HCT116 (cell line): Measurements from ENCODE around the gene TRIP13.

Source experiments
- CBX3 ChIP-seq: IDR thresholded peaks from 2 replicates; pipeline ENCODE4 v1.6.1; 2012; ENCODE audit warnings: low read depth
- CEBPB ChIP-seq: IDR thresholded peaks from 2 replicates; pipeline ENCODE4 v1.6.1; 2012; ENCODE audit warnings: low read depth
- EZH2 ChIP-seq: fragments of 200-600 bp; sonication (generic); IDR thresholded peaks from 2 replicates; pipeline ENCODE4 v1.6.1; 2017; ENCODE audit warnings: antibody characterized with exemption, mixed run types
- EZH2phosphoT487 ChIP-seq: fragments of 200-600 bp; IDR thresholded peaks from 2 replicates; pipeline ENCODE4 v1.6.1; 2018; ENCODE audit warnings: antibody characterized with exemption, borderline replicate concordance
- JUND ChIP-seq: IDR thresholded peaks from 2 replicates; pipeline ENCODE4 v1.6.1; 2012
- POLR2A ChIP-seq: IDR thresholded peaks from 2 replicates; pipeline ENCODE4 v1.7.0; 2011; ENCODE audit warnings: borderline replicate concordance; ENCODE audit not compliant: insufficient read depth, insufficient read length; ENCODE audit errors: extremely low read depth
- POLR2AphosphoS5 ChIP-seq: IDR thresholded peaks from 2 replicates; pipeline ENCODE4 v1.6.1; 2011; ENCODE audit warnings: mild to moderate bottlenecking, low read depth, low read length, moderate library complexity
- SIN3A ChIP-seq: IDR thresholded peaks from 2 replicates; pipeline ENCODE4 v1.6.1; 2012; ENCODE audit warnings: low read depth
- SRF ChIP-seq: IDR thresholded peaks from 2 replicates; pipeline ENCODE4 v1.6.1; 2012; ENCODE audit warnings: low read depth
- TCF7L2 ChIP-seq: IDR thresholded peaks from 2 replicates; pipeline ENCODE4 v1.7.0; 2011; ENCODE audit warnings: borderline replicate concordance, inconsistent platforms; ENCODE audit not compliant: insufficient read depth, insufficient read length; ENCODE audit errors: extremely low read depth
- ZFX ChIP-seq: fragments of 450-650 bp; IDR thresholded peaks from 2 replicates; pipeline ENCODE4 v1.6.1; 2017
- ZNF274 ChIP-seq: fragments of 200-500 bp; sonication (Bioruptor generic); IDR thresholded peaks from 2 replicates; pipeline ENCODE4 v1.6.1; 2014; ENCODE audit warnings: mild to moderate bottlenecking, low read depth, low read length, inconsistent platforms
- TF ChIP-seq, protein P1 (sequence below): IDR thresholded peaks from 2 replicates; pipeline ENCODE4 v1.6.1; 2012; ENCODE audit warnings: low read depth
- TF ChIP-seq, protein P2 (sequence below), 3 experiments: fragments of 200-600 bp in 1 of 3; sonication (generic) in 1 of 3; IDR thresholded peaks in 2 of 3; conservative IDR thresholded peaks in 1 of 3; 2 replicates each; pipeline ENCODE4 v1.5.1; 2012 to 2017; ENCODE audit warnings: low read depth in 2 of 3, low read length in 2 of 3, antibody characterized with exemption in 1 of 3, borderline replicate concordance in 1 of 3, control low read depth in 1 of 3, mild to moderate bottlenecking in 1 of 3, mixed read lengths in 1 of 3, mixed run types in 1 of 3, moderate library complexity in 1 of 3; ENCODE audit not compliant: insufficient read depth in 1 of 3

GRCh38 chr5:920321-920720, 27.6 kb downstream of the TRIP13 start:
- TF ChIP-seq POLR2A (no peak), ZFX (no peak), POLR2AphosphoS5 (no peak), JUND (no peak), CEBPB (no peak), SIN3A (no peak), EZH2 (no peak), SRF (no peak), ZNF274 (no peak), CBX3 (no peak), EZH2phosphoT487 (no peak), TCF7L2 (no peak)
- TF ChIP-seq, protein P1, sequence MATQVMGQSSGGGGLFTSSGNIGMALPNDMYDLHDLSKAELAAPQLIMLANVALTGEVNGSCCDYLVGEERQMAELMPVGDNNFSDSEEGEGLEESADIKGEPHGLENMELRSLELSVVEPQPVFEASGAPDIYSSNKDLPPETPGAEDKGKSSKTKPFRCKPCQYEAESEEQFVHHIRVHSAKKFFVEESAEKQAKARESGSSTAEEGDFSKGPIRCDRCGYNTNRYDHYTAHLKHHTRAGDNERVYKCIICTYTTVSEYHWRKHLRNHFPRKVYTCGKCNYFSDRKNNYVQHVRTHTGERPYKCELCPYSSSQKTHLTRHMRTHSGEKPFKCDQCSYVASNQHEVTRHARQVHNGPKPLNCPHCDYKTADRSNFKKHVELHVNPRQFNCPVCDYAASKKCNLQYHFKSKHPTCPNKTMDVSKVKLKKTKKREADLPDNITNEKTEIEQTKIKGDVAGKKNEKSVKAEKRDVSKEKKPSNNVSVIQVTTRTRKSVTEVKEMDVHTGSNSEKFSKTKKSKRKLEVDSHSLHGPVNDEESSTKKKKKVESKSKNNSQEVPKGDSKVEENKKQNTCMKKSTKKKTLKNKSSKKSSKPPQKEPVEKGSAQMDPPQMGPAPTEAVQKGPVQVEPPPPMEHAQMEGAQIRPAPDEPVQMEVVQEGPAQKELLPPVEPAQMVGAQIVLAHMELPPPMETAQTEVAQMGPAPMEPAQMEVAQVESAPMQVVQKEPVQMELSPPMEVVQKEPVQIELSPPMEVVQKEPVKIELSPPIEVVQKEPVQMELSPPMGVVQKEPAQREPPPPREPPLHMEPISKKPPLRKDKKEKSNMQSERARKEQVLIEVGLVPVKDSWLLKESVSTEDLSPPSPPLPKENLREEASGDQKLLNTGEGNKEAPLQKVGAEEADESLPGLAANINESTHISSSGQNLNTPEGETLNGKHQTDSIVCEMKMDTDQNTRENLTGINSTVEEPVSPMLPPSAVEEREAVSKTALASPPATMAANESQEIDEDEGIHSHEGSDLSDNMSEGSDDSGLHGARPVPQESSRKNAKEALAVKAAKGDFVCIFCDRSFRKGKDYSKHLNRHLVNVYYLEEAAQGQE, result no peak
- TF ChIP-seq, protein P2, sequence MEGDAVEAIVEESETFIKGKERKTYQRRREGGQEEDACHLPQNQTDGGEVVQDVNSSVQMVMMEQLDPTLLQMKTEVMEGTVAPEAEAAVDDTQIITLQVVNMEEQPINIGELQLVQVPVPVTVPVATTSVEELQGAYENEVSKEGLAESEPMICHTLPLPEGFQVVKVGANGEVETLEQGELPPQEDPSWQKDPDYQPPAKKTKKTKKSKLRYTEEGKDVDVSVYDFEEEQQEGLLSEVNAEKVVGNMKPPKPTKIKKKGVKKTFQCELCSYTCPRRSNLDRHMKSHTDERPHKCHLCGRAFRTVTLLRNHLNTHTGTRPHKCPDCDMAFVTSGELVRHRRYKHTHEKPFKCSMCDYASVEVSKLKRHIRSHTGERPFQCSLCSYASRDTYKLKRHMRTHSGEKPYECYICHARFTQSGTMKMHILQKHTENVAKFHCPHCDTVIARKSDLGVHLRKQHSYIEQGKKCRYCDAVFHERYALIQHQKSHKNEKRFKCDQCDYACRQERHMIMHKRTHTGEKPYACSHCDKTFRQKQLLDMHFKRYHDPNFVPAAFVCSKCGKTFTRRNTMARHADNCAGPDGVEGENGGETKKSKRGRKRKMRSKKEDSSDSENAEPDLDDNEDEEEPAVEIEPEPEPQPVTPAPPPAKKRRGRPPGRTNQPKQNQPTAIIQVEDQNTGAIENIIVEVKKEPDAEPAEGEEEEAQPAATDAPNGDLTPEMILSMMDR (IDR thresholded peaks at IDR 0.05 in 2 of 3, conservative IDR thresholded peaks at IDR 0.05 in 1 of 3; ENCODE audit: borderline replicate concordance in 1 of 3, insufficient read depth in 1 of 3, low read depth in 2 of 3, low read length in 2 of 3), result no peak
